Sigmoid colon (tissue), 3 donors: ENCODE measurements around the gene ZNF496.

Source experiments
- CTCF ChIP-seq, 4 experiments: fragments of 450-650 bp in 3 of 4; fragments of 200-600 bp in 1 of 4; IDR thresholded peaks; one replicate each; pipeline ENCODE4 v1.5.1; 2016 to 2019; ENCODE audit warnings: antibody characterized with exemption in 4 of 4, mild to moderate bottlenecking in 3 of 4, moderate library complexity in 2 of 4
- POLR2A ChIP-seq, 2 donors: fragments of 450-650 bp; IDR thresholded peaks; one replicate each; pipeline ENCODE4 v1.6.1; 2016; ENCODE audit warnings: antibody characterized with exemption in 2 of 2, mild to moderate bottlenecking in 2 of 2, moderate library complexity in 2 of 2

DNA sequence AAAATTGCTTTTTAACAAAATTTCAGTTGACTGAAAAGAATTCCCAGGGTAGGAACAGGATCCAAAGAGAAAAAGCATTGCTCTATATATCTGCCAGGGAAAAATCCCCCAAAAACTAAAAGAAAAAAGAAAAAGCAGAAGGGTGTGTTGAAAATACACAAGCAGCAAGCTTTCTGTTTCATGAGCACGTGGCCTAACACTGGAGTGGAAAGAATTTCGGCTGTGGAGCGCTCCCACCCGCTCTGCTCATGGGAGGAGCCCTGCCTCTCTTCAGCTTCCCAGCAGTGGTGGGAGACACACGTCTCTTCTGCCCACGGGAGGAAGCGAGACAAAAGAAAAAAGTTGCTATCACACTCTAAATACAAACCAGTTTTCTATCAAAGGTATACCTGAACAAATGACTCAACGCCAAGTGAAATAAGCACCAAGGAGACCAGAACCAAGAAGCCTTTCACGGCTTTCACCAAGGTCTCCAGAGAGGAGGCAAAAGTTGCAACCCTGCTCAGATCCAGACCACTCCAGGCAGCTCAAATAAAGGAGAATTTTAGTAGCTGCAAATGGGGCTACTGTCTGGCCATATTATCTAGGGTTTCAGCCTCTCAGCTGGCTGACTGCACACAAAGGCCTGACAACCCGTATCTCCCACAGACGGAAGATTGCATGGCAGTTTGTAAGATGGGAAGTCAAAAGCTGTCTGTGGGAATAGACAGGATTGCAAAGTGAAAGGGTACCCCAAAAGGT is 29.5 kb upstream of the ZNF496 start:
- TF ChIP-seq POLR2A (IDR thresholded peaks at IDR 0.05) (no peak), CTCF (IDR thresholded peaks at IDR 0.05) (no peak)
